ENCODE measurements around the gene CDH12. TPM values are rescaled to one million over a fixed set of nuclear protein-coding genes. Genes with fewer than 3 reads are reported as not detected.

Gene CDH12
- total RNA-seq, 4 donors from 2014 or later, result not detected

- ATAC-seq (ENCODE audit: low FRiP score) (no peak), DNase-seq (ENCODE audit: low spot score) (no peak)
- TF ChIP-seq CTCF (IDR thresholded peaks at IDR 0.05), result no peak
Measured at GRCh38 chr5:22111320-22111719, 741.8 kb downstream of the CDH12 start.

- no peak for DNase-seq (ENCODE audit: low spot score)
- no peak for TF ChIP-seq CTCF (IDR thresholded peaks at IDR 0.05)
- ATAC-seq (ENCODE audit: low FRiP score), result no peak
Measured at GRCh38 chr5:22109315-22109714, 743.8 kb downstream of the CDH12 start.

GRCh38 chr5:22108545-22108944 lies 744.6 kb downstream of the CDH12 start:
- ATAC-seq (ENCODE audit: low FRiP score), result no peak
- DNase-seq (ENCODE audit: low spot score), result no peak
- TF ChIP-seq CTCF (IDR thresholded peaks at IDR 0.05), result no peak

- DNase-seq (ENCODE audit: low spot score) (no peak), ATAC-seq (ENCODE audit: low FRiP score) (no peak)
- TF ChIP-seq CTCF (IDR thresholded peaks at IDR 0.05), result no peak
Measured at GRCh38 chr5:22102823-22103359, 750.3 kb downstream of the CDH12 start.

GRCh38 chr5:22088517-22088916 lies 764.6 kb downstream of the CDH12 start:
- DNase-seq (ENCODE audit: low spot score) (no peak), ATAC-seq (ENCODE audit: low FRiP score) (no peak)
- TF ChIP-seq CTCF (IDR thresholded peaks at IDR 0.05), result no peak

- ATAC-seq (ENCODE audit: low FRiP score) (no peak), DNase-seq (ENCODE audit: low spot score) (no peak)
- no peak for TF ChIP-seq CTCF (IDR thresholded peaks at IDR 0.05)
Measured at GRCh38 chr5:22079566-22079965, 773.6 kb downstream of the CDH12 start.

GRCh38 chr5:22079002-22079401 lies 774.1 kb downstream of the CDH12 start:
- ATAC-seq (ENCODE audit: low FRiP score) (no peak), DNase-seq (ENCODE audit: low spot score) (no peak)
- TF ChIP-seq CTCF (IDR thresholded peaks at IDR 0.05), result no peak
